DND-41 (cell line): Measurements from ENCODE around the gene IGF2BP3.

Source experiments
- EZH2 ChIP-seq: IDR thresholded peaks from 3 replicates; pipeline ENCODE4 v1.6.1; 2012; ENCODE audit warnings: borderline replicate concordance, low read depth, mild to moderate bottlenecking, moderate library complexity, low read length, inconsistent platforms; ENCODE audit not compliant: severe bottlenecking
- TF ChIP-seq, protein P1 (sequence below): IDR thresholded peaks from 2 replicates; pipeline ENCODE4 v1.5.1; 2012; ENCODE audit warnings: borderline replicate concordance, low read length, moderate library complexity, mild to moderate bottlenecking; ENCODE audit not compliant: poor library complexity, severe bottlenecking; ENCODE audit errors: extremely low read depth

DNA sequence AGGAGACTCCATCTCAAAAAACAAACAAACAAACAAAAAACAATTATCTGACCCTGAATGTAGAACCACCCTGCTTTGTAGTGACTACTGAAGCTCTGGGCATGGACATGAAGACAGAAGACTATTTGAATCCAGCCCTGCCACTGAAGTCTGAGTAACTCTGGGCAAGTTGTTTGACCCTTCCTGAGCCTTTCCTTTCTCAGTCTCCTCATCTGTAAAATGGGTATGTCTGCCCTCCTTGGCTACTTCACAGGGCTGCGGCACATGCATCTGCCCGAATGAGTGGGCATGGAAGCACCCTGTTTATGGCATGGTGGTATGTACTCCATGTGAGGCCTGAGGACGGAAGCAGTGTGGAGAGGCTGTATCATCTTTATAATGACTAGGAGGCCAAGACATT, 193.3 kb downstream of the IGF2BP3 start:
- no peak for TF ChIP-seq EZH2
- TF ChIP-seq, protein P1, sequence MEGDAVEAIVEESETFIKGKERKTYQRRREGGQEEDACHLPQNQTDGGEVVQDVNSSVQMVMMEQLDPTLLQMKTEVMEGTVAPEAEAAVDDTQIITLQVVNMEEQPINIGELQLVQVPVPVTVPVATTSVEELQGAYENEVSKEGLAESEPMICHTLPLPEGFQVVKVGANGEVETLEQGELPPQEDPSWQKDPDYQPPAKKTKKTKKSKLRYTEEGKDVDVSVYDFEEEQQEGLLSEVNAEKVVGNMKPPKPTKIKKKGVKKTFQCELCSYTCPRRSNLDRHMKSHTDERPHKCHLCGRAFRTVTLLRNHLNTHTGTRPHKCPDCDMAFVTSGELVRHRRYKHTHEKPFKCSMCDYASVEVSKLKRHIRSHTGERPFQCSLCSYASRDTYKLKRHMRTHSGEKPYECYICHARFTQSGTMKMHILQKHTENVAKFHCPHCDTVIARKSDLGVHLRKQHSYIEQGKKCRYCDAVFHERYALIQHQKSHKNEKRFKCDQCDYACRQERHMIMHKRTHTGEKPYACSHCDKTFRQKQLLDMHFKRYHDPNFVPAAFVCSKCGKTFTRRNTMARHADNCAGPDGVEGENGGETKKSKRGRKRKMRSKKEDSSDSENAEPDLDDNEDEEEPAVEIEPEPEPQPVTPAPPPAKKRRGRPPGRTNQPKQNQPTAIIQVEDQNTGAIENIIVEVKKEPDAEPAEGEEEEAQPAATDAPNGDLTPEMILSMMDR = no peak
